Measurements from ENCODE around the gene C1QTNF9B.

The C1QTNF9B gene

DNA sequence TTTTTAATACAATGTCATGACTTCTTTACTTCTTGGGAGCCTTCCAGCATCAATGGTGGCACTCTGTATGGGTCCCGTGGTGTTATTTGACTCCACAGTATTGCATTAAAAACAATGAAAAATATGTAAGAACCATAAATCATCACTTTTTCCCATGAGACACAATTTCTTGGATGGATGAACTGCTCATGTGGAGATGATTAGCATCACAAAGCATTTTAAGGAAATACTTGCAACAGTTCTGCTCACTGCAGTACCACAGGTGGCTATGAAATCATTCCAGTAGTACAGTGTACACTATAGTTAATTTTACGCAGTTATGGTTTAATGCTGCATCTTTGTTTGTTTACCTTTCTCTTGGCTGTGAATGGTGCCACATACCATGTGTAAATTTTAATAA, 37.2 kb upstream of the C1QTNF9B start:
- no peak for TF ChIP-seq TAF1 (IDR thresholded peaks at IDR 0.05; ENCODE audit: borderline replicate concordance, insufficient read depth, low read length)
- no peak for TF ChIP-seq FOXP2 (optimal IDR thresholded peaks at IDR 0.05; ENCODE audit: borderline replicate concordance, extremely low read depth, extremely low read length, insufficient read depth)
- no peak for TF ChIP-seq POLR2AphosphoS5 (IDR thresholded peaks at IDR 0.05; ENCODE audit: low read depth, low read length)
- no peak for TF ChIP-seq SIN3A (IDR thresholded peaks at IDR 0.05; ENCODE audit: borderline replicate concordance, insufficient read depth, low read length)
- TF ChIP-seq, protein P1, sequence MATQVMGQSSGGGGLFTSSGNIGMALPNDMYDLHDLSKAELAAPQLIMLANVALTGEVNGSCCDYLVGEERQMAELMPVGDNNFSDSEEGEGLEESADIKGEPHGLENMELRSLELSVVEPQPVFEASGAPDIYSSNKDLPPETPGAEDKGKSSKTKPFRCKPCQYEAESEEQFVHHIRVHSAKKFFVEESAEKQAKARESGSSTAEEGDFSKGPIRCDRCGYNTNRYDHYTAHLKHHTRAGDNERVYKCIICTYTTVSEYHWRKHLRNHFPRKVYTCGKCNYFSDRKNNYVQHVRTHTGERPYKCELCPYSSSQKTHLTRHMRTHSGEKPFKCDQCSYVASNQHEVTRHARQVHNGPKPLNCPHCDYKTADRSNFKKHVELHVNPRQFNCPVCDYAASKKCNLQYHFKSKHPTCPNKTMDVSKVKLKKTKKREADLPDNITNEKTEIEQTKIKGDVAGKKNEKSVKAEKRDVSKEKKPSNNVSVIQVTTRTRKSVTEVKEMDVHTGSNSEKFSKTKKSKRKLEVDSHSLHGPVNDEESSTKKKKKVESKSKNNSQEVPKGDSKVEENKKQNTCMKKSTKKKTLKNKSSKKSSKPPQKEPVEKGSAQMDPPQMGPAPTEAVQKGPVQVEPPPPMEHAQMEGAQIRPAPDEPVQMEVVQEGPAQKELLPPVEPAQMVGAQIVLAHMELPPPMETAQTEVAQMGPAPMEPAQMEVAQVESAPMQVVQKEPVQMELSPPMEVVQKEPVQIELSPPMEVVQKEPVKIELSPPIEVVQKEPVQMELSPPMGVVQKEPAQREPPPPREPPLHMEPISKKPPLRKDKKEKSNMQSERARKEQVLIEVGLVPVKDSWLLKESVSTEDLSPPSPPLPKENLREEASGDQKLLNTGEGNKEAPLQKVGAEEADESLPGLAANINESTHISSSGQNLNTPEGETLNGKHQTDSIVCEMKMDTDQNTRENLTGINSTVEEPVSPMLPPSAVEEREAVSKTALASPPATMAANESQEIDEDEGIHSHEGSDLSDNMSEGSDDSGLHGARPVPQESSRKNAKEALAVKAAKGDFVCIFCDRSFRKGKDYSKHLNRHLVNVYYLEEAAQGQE (IDR thresholded peaks at IDR 0.05; ENCODE audit: insufficient read depth in 1 of 2, low read depth in 2 of 2, low read length in 2 of 2), result no peak

DNA sequence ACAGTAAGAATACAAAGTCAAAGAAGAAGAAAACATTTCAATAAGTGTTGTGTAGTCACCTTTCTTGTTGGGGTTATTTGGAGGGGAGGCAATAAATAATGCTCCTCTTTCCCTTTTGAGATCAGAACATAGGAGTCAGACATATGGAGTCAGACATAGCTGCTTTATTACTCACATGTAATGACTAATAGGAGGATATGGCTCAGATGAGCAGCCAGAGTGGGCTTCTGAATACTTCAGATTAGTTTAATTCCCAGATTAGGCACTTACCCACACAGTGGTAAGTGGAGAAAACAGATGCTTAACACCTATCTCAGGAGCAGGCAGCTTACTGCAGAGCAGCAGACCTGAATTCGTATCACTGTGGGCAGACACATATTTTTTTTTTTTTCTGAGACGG, 31.7 kb upstream of the C1QTNF9B start:
- no peak for TF ChIP-seq FOXP2 (optimal IDR thresholded peaks at IDR 0.05; ENCODE audit: borderline replicate concordance, extremely low read depth, extremely low read length, insufficient read depth)
- TF ChIP-seq, protein P1 (IDR thresholded peaks at IDR 0.05; ENCODE audit: insufficient read depth in 1 of 2, low read depth in 2 of 2, low read length in 2 of 2), result no peak
- no peak for TF ChIP-seq SIN3A (IDR thresholded peaks at IDR 0.05; ENCODE audit: borderline replicate concordance, insufficient read depth, low read length)
- TF ChIP-seq TAF1 (IDR thresholded peaks at IDR 0.05; ENCODE audit: borderline replicate concordance, insufficient read depth, low read length), result no peak
- TF ChIP-seq POLR2AphosphoS5 (IDR thresholded peaks at IDR 0.05; ENCODE audit: low read depth, low read length), result no peak

DNA sequence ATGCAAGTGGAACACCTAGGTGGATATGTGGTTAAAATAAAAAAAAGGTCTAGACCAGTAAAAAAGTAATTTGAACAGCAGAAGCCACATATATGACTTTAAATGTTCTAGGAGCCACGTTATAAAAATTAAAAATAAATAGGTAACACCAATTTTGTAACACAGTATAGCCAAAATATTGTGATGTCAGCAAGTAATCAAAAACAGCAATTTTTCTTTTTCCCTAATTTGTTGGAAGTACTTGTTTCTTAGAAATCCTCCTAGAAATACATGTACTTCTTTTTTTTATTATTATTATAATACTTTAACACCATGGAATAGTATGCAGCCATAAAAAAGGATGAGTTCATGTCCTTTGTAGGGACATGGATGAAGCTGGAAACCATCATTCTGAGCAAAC, 25.7 kb upstream of the C1QTNF9B start:
- TF ChIP-seq FOXP2 (optimal IDR thresholded peaks at IDR 0.05; ENCODE audit: borderline replicate concordance, extremely low read depth, extremely low read length, insufficient read depth) (no peak), TAF1 (IDR thresholded peaks at IDR 0.05; ENCODE audit: borderline replicate concordance, insufficient read depth, low read length) (no peak), SIN3A (IDR thresholded peaks at IDR 0.05; ENCODE audit: borderline replicate concordance, insufficient read depth, low read length) (no peak), POLR2AphosphoS5 (IDR thresholded peaks at IDR 0.05; ENCODE audit: low read depth, low read length) (no peak)
- TF ChIP-seq, protein P1 (IDR thresholded peaks at IDR 0.05; ENCODE audit: insufficient read depth in 1 of 2, low read depth in 2 of 2, low read length in 2 of 2), result no peak

DNA sequence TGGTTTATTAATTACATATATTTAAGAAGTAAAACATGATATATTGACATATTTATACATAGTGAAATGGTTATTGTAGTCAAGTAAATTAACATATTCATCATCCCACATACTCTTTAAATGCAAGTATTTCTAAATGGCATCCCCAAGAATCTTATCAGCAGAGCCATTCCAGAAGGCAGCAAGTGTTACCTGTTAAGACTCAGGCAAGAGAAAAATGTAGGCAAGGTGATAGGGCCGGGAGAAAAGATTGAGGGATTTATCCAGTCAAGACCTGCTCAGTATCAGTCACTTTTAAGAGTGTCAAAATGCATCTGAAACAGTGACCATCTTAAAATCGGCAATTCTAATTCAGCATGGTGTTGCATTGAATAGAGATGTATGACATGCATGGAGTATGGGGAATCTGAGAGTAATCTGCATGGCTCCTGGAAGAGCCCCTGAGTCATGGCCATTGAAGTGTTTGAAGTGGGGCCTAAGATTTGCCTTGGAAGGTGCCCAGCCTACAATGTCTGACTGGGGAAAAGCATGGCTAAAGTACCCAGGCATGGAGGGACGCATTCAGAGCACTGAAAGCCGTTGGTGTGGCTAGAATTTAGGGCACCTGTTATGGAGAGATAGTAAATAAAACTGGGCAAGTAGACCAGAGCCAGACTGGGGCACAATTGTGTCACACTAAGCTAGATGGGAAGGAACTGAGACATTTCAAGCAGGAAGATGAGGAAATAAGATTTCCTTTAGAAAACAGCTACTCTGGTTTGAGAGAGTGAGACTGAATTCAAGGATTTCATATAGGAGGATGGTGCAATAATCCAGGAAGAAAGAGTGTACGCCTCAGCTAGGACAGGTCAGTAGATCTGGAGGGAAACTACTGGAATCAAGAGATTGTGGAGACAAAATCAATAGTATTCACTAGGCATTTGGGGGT, 25.0 kb upstream of the C1QTNF9B start:
- TF ChIP-seq SIN3A (IDR thresholded peaks at IDR 0.05; ENCODE audit: borderline replicate concordance, insufficient read depth, low read length) (no peak), TAF1 (IDR thresholded peaks at IDR 0.05; ENCODE audit: borderline replicate concordance, insufficient read depth, low read length) (no peak), FOXP2 (optimal IDR thresholded peaks at IDR 0.05; ENCODE audit: borderline replicate concordance, extremely low read depth, extremely low read length, insufficient read depth) (no peak), POLR2AphosphoS5 (IDR thresholded peaks at IDR 0.05; ENCODE audit: low read depth, low read length) (no peak)
- TF ChIP-seq, protein P1 (IDR thresholded peaks at IDR 0.05; ENCODE audit: insufficient read depth in 1 of 2, low read depth in 2 of 2, low read length in 2 of 2), result no peak

All from PFSK-1 (cell line).